ENCODE data around the gene IL33. TPM values are rescaled to one million over a fixed set of nuclear protein-coding genes. Genes with fewer than 3 reads are reported as not detected.

IL33 gene
- total RNA-seq, 1 experiment from 2014 or later: 2.7 TPM

GRCh38 chr9:6268826-6269397, 53.3 kb downstream of the IL33 start:
- no peak overlapping the region for H3K9ac ChIP-seq (ENCODE audit: low read length)
- H4K20me1 ChIP-seq (ENCODE audit: low read length): no peaks in the 10 kb centered on the region
- no peaks in the 10 kb centered on the region for H3F3A ChIP-seq (ENCODE audit: low read length, unreplicated experiment)
- H3K4me2 ChIP-seq (ENCODE audit: low read length): no peak overlapping the region
- H3K4me3 ChIP-seq (ENCODE audit: low read length): no peak overlapping the region
- POLR2A ChIA-PET (ENCODE audit: unreplicated experiment): no interaction called here
- ATAC-seq: no peak
- no peak for DNase-seq
- H3K36me3 ChIP-seq (ENCODE audit: low read depth, low read length): no peaks in the 10 kb centered on the region
- TF ChIP-seq CTCF (conservative IDR thresholded peaks at IDR 0.05; ENCODE audit: low read depth, low read length) (no peak), EZH2 (IDR thresholded peaks at IDR 0.05; ENCODE audit: low read length, unreplicated experiment) (no peak), EZH2phosphoT487 (IDR thresholded peaks at IDR 0.05; ENCODE audit: borderline replicate concordance, low read length) (no peak)
- H3K9me2 ChIP-seq (replicated peaks; ENCODE audit: low read length): no peaks in the 10 kb centered on the region
- H3K79me2 ChIP-seq (ENCODE audit: low read length): no peaks in the 10 kb centered on the region
- H2AFZ ChIP-seq (ENCODE audit: low read length): no peak overlapping the region
- intact Hi-C loops (cut with micrococcal nuclease): no loop called here
- H3K9me3 ChIP-seq (ENCODE audit: low read length): no peaks in the 10 kb centered on the region
- H3K4me1 ChIP-seq (ENCODE audit: insufficient read depth, low read length): peaks cover 7% of the 10 kb centered on the region
- no TSS peak for BruUV-seq (replicated peaks)
- no peak overlapping the region for H3K27ac ChIP-seq (ENCODE audit: low read length)
- CTCF ChIA-PET: no interaction called here
- no peaks in the 10 kb centered on the region for H3K27me3 ChIP-seq (ENCODE audit: low read length)

- Histone ChIP-seq H3K4me1 (ENCODE audit: insufficient read depth, low read length) (peaks cover 7% of the 10 kb centered on the region), H4K20me1 (ENCODE audit: low read length) (no peaks in the 10 kb centered on the region), H3K36me3 (ENCODE audit: low read depth, low read length) (no peaks in the 10 kb centered on the region), H3F3A (ENCODE audit: low read length, unreplicated experiment) (no peaks in the 10 kb centered on the region), H3K4me3 (ENCODE audit: low read length) (no peak overlapping the region), H3K27me3 (ENCODE audit: low read length) (no peaks in the 10 kb centered on the region), H3K9ac (ENCODE audit: low read length) (no peak overlapping the region), H3K9me2 (replicated peaks; ENCODE audit: low read length) (no peaks in the 10 kb centered on the region), H3K79me2 (ENCODE audit: low read length) (no peaks in the 10 kb centered on the region), H2AFZ (ENCODE audit: low read length) (no peak overlapping the region), H3K4me2 (ENCODE audit: low read length) (no peak overlapping the region), H3K27ac (ENCODE audit: low read length) (no peak overlapping the region), H3K9me3 (ENCODE audit: low read length) (no peaks in the 10 kb centered on the region)
- DNase-seq (no peak), ATAC-seq (no peak)
- ChIA-PET POLR2A (ENCODE audit: unreplicated experiment) (no interaction called here), CTCF (no interaction called here)
- intact Hi-C loops (cut with micrococcal nuclease): no loop called here
- TF ChIP-seq EZH2phosphoT487 (IDR thresholded peaks at IDR 0.05; ENCODE audit: borderline replicate concordance, low read length) (no peak), EZH2 (IDR thresholded peaks at IDR 0.05; ENCODE audit: low read length, unreplicated experiment) (no peak), CTCF (conservative IDR thresholded peaks at IDR 0.05; ENCODE audit: low read depth, low read length) (no peak)
- no TSS peak for BruUV-seq (replicated peaks)
Measured at GRCh38 chr9:6270896-6271295, 55.3 kb downstream of the IL33 start.

- H3K79me2 ChIP-seq (ENCODE audit: low read length): no peaks in the 10 kb centered on the region
- intact Hi-C loops (cut with micrococcal nuclease): no loop called here
- H3K4me2 ChIP-seq (ENCODE audit: low read length): no peak overlapping the region
Measured at GRCh38 chr9:6271508-6272228, 56.1 kb downstream of the IL33 start.

More at GRCh38 chr9:6271508-6272228, 56.1 kb downstream of the IL33 start:
- Histone ChIP-seq H3K4me3 (ENCODE audit: low read length) (no peak overlapping the region), H3K9me3 (ENCODE audit: low read length) (no peaks in the 10 kb centered on the region), H3K27me3 (ENCODE audit: low read length) (no peaks in the 10 kb centered on the region), H3K9ac (ENCODE audit: low read length) (no peak overlapping the region), H3K4me1 (ENCODE audit: insufficient read depth, low read length) (peaks cover 7% of the 10 kb centered on the region), H3K9me2 (replicated peaks; ENCODE audit: low read length) (no peaks in the 10 kb centered on the region), H3F3A (ENCODE audit: low read length, unreplicated experiment) (no peaks in the 10 kb centered on the region), H2AFZ (ENCODE audit: low read length) (no peak overlapping the region), H4K20me1 (ENCODE audit: low read length) (no peaks in the 10 kb centered on the region), H3K36me3 (ENCODE audit: low read depth, low read length) (no peaks in the 10 kb centered on the region), H3K27ac (ENCODE audit: low read length) (no peak overlapping the region)
- POLR2A ChIA-PET (ENCODE audit: unreplicated experiment): no interaction called here
- DNase-seq: no peak
- no peak for ATAC-seq
- TF ChIP-seq EZH2phosphoT487 (IDR thresholded peaks at IDR 0.05; ENCODE audit: borderline replicate concordance, low read length) (no peak), CTCF (conservative IDR thresholded peaks at IDR 0.05; ENCODE audit: low read depth, low read length) (no peak), EZH2 (IDR thresholded peaks at IDR 0.05; ENCODE audit: low read length, unreplicated experiment) (no peak)
- no TSS peak for BruUV-seq (replicated peaks)
- CTCF ChIA-PET: no interaction called here
